Fibroblast of pulmonary artery (primary cell): ENCODE data around the gene PPP1R15B.
A peak's percentile ranks its signal among the peaks of the same experiment; 100 is the strongest.
"Not testable (repeated sequence)": the region's sequence is repeated elsewhere in the genome, so short reads cannot be mapped to it uniquely, and the experiment has no call there.

Experiments
- DNase-seq: peaks from one replicate; pipeline ENCODE4 v3.0.0-alpha.2; 2010; ENCODE audit warnings: low read depth
- H3K4me3 ChIP-seq: replicated peaks from 2 replicates; pipeline ENCODE4 v1.5.1; 2011; ENCODE audit warnings: low read depth, mild to moderate bottlenecking, control low read depth, low read length, moderate library complexity
- CTCF ChIP-seq: IDR thresholded peaks from 2 replicates; pipeline ENCODE4 v1.5.1; 2011; ENCODE audit warnings: mild to moderate bottlenecking, control low read depth, low read length, inconsistent platforms; ENCODE audit errors: missing control alignments

Gene PPP1R15B

DNA sequence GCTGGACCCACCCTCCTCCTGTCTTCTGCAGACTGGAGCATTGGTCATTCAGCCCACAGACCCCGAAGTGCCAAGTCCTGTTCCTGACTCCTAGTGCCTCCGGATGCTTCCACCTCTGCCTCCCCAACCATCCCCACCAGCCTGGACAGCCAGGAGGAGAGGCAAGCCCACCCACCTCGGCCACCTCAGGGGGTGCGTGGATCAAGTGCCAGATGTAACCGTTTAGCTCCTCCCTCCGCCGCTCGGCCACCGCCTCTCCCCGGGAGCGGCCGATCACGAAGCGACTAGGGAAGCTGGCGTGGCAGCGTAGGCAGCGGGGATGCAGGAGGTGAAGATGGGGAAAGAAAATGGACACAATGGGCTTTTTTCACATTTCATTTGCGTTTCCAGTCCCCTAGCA, 18.1 kb upstream of the PPP1R15B start:
- DNase-seq, result no peak
- no peak overlapping the region for H3K4me3 ChIP-seq
- no peak for TF ChIP-seq CTCF

DNA sequence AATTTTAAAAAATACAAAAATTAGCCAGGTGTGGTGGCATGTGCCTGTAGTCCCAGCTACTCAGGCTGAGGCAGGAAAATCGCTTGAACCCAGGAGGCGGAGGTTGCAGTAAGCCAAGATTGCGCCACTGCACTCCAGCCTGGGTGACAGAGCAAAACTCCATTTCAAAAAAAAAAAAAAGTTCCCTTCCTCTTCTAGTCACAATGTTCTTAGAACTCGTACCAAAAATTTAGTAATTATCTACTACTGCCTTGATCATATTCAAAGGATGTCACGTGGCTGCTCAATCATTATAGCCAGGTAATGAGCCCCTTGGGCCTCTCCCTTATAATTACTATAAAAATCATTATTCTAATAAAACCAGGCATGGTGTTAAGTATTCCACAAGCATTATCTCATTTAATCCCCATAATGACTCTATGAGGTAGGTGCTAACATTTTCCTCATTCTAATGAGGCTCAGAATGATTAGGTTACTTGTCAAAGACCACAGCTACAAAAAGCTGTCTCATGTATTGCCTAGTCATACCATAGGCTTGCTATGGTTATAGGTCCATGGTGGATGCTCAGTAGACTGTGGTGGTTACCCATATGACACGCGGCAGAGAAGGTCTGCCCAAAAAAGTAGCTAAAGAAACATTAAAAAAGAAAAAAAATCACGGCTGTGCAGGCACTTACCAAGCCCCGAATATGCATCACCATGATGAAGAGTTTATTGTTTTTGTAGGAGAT, 15.5 kb upstream of the PPP1R15B start:
- no peak overlapping the region for H3K4me3 ChIP-seq
- no peak for DNase-seq
- TF ChIP-seq CTCF, result no peak

DNA sequence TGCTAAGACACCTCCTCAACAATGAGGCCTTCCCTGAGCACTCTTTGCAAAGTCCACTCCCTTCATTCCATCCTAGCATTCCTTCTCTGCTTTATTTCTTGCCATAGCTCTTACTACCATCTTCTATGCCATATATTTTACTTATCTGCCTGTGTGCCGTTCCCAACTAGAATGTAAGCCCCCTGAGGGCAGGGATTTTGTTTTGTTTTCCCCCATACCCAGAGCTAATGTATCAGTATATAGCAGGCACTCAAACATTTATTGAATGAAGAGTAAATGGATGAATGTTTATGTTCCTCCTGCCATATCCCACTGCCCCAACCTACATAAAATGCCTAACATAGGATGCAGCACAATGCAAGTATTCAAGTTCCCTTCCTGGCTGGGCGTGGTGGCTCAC, 14.9 kb upstream of the PPP1R15B start:
- no peak for DNase-seq
- no peak overlapping the region for H3K4me3 ChIP-seq
- no peak for TF ChIP-seq CTCF

DNA sequence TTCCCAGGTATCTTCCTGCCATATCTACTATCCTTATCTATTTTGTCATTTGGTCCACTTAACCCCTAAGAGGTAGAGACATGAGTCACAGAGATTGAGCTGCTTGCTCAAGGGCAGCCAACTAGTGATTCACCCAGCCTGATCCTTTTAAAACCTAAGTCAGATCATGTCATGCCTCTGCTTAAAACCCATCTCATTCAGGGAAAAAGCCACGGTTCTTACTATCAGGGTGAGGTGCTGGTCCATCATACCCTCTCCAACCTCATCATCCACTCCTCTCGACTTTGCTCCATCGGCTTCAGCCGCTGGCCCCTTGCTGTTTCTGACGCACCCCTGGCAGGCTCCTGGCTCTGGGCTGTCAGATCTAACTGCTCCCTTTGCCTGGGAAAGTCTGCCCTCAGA, 14.4 kb upstream of the PPP1R15B start:
- no peak overlapping the region for H3K4me3 ChIP-seq
- DNase-seq, result peak; percentile 55
- TF ChIP-seq CTCF, result no peak

DNA sequence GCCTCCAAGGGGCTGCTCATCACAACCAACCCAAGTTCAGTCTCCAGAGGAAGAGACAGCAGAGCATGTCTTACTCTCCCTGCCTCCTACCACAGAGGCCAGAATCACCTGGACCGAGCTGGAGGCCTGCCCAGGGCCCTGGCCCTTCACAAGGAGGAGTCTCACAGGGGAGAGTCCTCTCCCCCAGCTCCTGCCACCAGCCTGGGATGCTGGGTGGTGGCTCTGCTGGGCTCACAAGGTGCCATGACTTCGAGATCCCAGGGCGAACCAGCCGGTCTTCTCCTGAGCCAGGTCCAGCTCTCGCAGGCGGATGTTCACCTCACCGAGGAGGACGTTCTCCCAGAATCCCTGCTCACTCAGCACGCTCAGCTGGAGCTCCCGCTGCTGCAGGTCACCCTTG, 13.0 kb upstream of the PPP1R15B start:
- no peak overlapping the region for H3K4me3 ChIP-seq
- no peak for DNase-seq
- no peak for TF ChIP-seq CTCF

DNA sequence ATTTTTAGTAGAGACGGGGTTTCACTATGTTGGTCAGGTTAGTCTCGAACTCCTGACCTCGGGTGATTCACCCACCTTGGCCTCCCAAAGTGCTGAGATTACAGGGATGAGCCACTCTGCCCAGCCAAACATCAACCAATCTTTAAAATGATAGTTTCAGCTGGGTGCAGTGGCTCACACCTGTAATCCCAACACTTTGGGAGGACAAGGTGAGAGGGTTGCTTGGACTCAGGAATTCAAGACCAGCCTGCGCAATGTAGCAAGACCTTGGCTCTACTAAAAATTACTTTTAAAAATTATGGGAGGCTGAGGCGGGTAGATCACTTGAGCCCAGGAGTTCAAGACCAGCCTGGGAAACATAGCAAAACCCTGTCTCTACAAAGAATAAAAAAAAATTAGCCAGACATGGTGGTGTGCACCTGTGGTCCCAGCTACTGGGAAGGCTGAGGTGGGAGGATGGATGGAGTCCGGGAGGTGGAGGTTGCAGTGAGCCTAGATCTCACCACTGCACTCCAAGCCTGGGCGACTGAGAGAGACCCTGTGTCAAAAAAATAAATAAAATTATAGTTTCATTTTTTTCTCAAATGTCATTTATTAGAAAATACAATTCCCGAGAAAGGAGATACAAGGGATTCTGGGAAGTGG, 10.6 kb upstream of the PPP1R15B start:
- H3K4me3 ChIP-seq, DNase-seq: not testable (repeated sequence)

- H3K4me3 ChIP-seq, result no peak overlapping the region
- no peak for DNase-seq
- TF ChIP-seq CTCF, result no peak
Measured at GRCh38 chr1:204421441-204421840, 9.8 kb upstream of the PPP1R15B start.
